ENCODE results near the gene MYO5B.

DNA sequence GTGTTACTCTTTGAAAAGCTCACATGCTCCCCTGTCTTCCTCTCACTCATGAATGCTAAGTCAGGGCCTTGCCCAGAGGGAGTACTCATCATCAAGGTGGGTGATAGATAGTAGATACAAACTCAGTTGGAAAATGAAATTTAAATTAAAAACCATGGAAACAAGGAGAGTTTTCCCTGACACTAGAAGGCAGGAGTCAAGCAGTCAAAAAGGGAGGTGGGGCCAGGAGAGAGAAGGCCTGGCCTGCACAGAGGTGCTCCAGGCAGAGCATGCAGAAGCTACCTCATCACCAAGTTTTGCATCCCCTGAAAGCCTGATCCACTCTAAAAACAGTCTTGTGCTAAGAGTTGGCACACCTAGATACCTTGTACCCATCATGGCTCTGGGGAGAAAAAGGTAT, 143.7 kb downstream of the MYO5B start:
- TF ChIP-seq GATA2 (IDR thresholded peaks at IDR 0.05; ENCODE audit: low read depth, low read length) (no peak), GATA3 (IDR thresholded peaks at IDR 0.05; ENCODE audit: low read depth, low read length) (no peak)

Data from SH-SY5Y (cell line).